Psoas muscle (tissue), 8 donors: ENCODE measurements around the gene CMTM5. TPM values are rescaled to one million over a fixed set of nuclear protein-coding genes. Genes with fewer than 3 reads are reported as not detected.

Experiments
- ATAC-seq, 4 donors: fragments of 200-7000 bp; cut with Tn5 transposase; one replicate each; pipeline ENCODE4 v1.9.1; 2020; ENCODE audit warnings: moderate library complexity in 3 of 4, mild to moderate bottlenecking in 2 of 4
- DNase-seq, 2 donors: peaks; one replicate each; pipeline ENCODE4 v3.0.0-alpha.2; 2020
- H3K27ac ChIP-seq: fragments of 200-600 bp; one replicate; pipeline ENCODE4 v1.8.0; 2022
- H3K27me3 ChIP-seq, 3 donors: fragments of 200-600 bp in 1 of 3; one replicate each; pipeline versions ENCODE4 v1.6.1 to v1.8.0; 2013 to 2022; ENCODE audit warnings: low read length in 2 of 3, mild to moderate bottlenecking in 2 of 3, moderate library complexity in 1 of 3; ENCODE audit not compliant: insufficient read depth in 3 of 3
- H3K36me3 ChIP-seq, 2 donors: fragments of 200-600 bp in 1 of 2; one replicate each; pipeline versions ENCODE4 v1.6.1 to v1.8.0; 2013 to 2022; ENCODE audit warnings: low read depth in 1 of 2, mild to moderate bottlenecking in 1 of 2, moderate library complexity in 1 of 2; ENCODE audit not compliant: insufficient read depth in 1 of 2
- H3K4me1 ChIP-seq: fragments of 200-600 bp; one replicate; pipeline ENCODE4 v1.8.0; 2022
- H3K4me3 ChIP-seq: fragments of 200-600 bp; one replicate; pipeline ENCODE4 v1.8.0; 2022; ENCODE audit warnings: mild to moderate bottlenecking
- H3K9me3 ChIP-seq: fragments of 200-600 bp; one replicate; pipeline ENCODE4 v1.8.0; 2022
- CTCF ChIP-seq: fragments of 200-600 bp; IDR thresholded peaks from one replicate; pipeline ENCODE4 v1.8.0; 2022; ENCODE audit warnings: antibody characterized with exemption
- WGBS, 3 donors: extraction: QIAGEN DNeasy Blood & Tissue Kit; methylation state at CpG; one replicate each; pipeline versions ENCODE4 v1.1.6 to v1.1.7; 2013; 5-methylcytosine and 5-hydroxymethylcytosine counted together
- intact Hi-C, 2 donors: fragments of 100-400 bp; cut with DNase I; formaldehyde crosslinking; loops; one replicate each; pipeline versions ENCODE4 v1.11.0 to v1.14.2; 2022
- polyA plus RNA-seq, 3 donors: library from polyadenylated mRNA; stranded (reverse); fragments of 200-250 nt; gene quantifications; one replicate each; pipeline ENCODE4 v1.2.3, GENCODE V29; 2013
- total RNA-seq, 4 donors: library from RNA; stranded (reverse); fragmentation: NEBNext Ultra II Directional in 2 of 4; extraction: Animal tissue kit (Norgen Biotek cat#: 25700) in 2 of 4; gene quantifications; one replicate each; pipeline versions ENCODE4 v1.2.1 to v1.2.4, GENCODE V29; 2021 to 2023
- donor health status: healthy with polysubstance abuse.
- donor health status: DM: no; HTN: no; CAD: no; lungs with moderate emphysema.
- donor health status: Bipolar disorder and iron deficiency.
- donor health status: healthy.
- donor health status: DM: yes; HTN: yes; CAD: no.
- donor health status: DM: no; HTN: no; CAD: no.
- donor health status: DM: no; HTN: no; CAD: no.
- donor health status: DM: yes; HTN: yes; CAD: no.

The CMTM5 gene
- total and polyA plus RNA-seq, 7 donors: 0.20 to 0.63 (median 0.32) TPM; not detected in 4

DNA sequence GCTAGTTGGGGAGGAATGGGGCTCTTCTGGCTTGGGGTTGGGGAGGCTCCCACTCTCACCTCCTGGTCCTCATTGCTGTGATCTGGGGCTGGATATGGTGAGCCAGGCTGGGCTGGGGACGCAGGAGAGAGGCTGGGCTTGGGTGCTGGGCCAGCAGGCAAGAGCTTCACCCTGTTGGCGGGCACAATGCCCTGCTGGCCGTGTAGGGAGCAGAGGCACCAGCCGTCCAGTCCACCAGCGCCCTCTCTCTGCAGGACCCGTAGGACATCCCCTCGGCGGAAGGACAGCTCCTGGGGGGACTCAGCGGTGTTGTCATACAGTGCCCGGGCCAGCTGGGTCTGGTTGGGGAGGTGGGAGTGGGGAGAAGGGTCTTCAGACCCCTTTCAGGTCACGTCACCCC is 16.4 kb upstream of the CMTM5 start:
- Histone ChIP-seq H3K27ac (no peak overlapping the region), H3K9me3 (no peaks in the 10 kb centered on the region), H3K36me3 (no peaks in the 10 kb centered on the region), H3K27me3 (peaks cover 0 to 22% (median 6%) of the 10 kb centered on the region in 3 donors), H3K4me3 (no peak overlapping the region), H3K4me1 (no peaks in the 10 kb centered on the region)
- ATAC-seq (peak in 1 of 4 donors; percentile 21), DNase-seq (no peak)
- TF ChIP-seq CTCF: no peak
- intact Hi-C loops: no loop called here
- WGBS, 3 donors: 61 to 83% (median 64%) methylated on average over 11 of the region's 11 CpGs

DNA sequence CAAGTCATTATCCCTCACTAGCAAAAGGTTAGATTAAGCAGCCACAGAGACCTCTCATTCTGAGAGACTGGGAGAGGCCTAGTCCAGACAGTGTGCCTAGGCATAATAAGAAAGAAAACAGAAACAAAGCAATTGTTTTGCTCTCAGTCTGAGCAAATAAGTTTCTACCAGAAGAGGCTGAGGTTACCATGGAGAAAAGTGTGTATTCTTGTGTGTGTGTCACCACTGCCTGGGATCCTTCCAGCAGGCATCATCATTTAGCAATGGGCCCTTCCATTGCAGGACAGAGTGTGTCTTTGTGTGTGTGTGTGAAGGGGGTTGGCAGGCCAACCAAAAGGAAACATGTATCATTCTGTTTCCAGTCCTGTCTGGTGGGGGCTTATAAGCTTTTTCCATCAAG is 15.5 kb upstream of the CMTM5 start:
- Histone ChIP-seq H3K4me3 (no peak overlapping the region), H3K27me3 (peaks cover 0 to 27% (median 7%) of the 10 kb centered on the region in 3 donors), H3K9me3 (no peaks in the 10 kb centered on the region), H3K4me1 (no peaks in the 10 kb centered on the region), H3K27ac (no peak overlapping the region), H3K36me3 (no peaks in the 10 kb centered on the region)
- no peak for DNase-seq
- no peak for ATAC-seq
- intact Hi-C loops: no loop called here
- TF ChIP-seq CTCF: no peak

- peaks cover 0 to 31% (median 7%) of the 10 kb centered on the region in 3 donors for H3K27me3 ChIP-seq
- H3K27ac ChIP-seq: no peak overlapping the region
- DNase-seq: no peak
- no peak for TF ChIP-seq CTCF
- no peak for ATAC-seq
- intact Hi-C loops: no loop called here
- no peaks in the 10 kb centered on the region for H3K36me3 ChIP-seq
- 78 to 88% (median 78%) methylated on average over 6 of the region's 6 CpGs for WGBS, 3 donors
- no peak overlapping the region for H3K4me3 ChIP-seq
- no peaks in the 10 kb centered on the region for H3K4me1 ChIP-seq
- H3K9me3 ChIP-seq: no peaks in the 10 kb centered on the region
Measured at GRCh38 chr14:23361763-23362162, 15.1 kb upstream of the CMTM5 start.

DNA sequence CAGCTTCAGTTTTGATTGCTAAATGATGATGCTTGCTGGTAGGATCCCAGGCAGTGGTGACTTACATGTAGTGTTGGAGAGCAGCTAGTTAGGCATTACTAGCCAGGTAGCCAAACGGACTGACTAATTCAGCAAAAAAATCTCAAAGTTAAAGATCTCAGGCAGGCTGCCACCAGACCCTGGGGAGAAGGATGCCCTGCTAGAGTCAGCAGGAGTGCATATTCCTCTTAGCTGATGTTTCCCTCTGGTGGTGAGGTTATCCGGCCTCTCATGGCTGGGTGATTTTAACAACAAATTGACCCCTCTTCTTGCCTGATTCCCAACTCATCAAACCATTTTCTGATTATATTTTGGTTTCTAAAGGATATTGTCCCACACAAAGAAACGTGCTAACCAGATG is 14.6 kb upstream of the CMTM5 start:
- H3K9me3 ChIP-seq: no peaks in the 10 kb centered on the region
- intact Hi-C loops: no loop called here
- no peaks in the 10 kb centered on the region for H3K4me1 ChIP-seq
- no peaks in the 10 kb centered on the region for H3K36me3 ChIP-seq
- peaks cover 0 to 33% (median 7%) of the 10 kb centered on the region in 3 donors for H3K27me3 ChIP-seq
- H3K27ac ChIP-seq: no peak overlapping the region
- TF ChIP-seq CTCF: no peak
- ATAC-seq (no peak), DNase-seq (no peak)
- WGBS, 3 donors: 54 to 75% (median 56%) methylated on average over 3 of the region's 3 CpGs
- no peak overlapping the region for H3K4me3 ChIP-seq
